ENCODE data around the gene ZNF839.

GRCh38 chr14:102279688-102280348 is 39.7 kb upstream of the ZNF839 start:
- TF ChIP-seq CTCF (conservative IDR thresholded peaks at IDR 0.05; ENCODE audit: low read depth, low read length) (no peak), CHD1 (IDR thresholded peaks at IDR 0.05; ENCODE audit: low read depth, low read length) (no peak), POLR2A (IDR thresholded peaks at IDR 0.05; ENCODE audit: low read depth, low read length) (peak; percentile 54; the same call in 1 of the 2 replicates), RAD21 (IDR thresholded peaks at IDR 0.05; ENCODE audit: low read length) (no peak; the same call in 1 of the 2 replicates), BHLHE40 (IDR thresholded peaks at IDR 0.05; ENCODE audit: low read depth, low read length) (peak; percentile 28; the same call in 1 of the 2 replicates), SMC3 (IDR thresholded peaks at IDR 0.05; ENCODE audit: low read depth, low read length) (no peak)

Measured in IMR-90 (cell line).